ENCODE measurements around the gene CDC42EP1. TPM values are rescaled to one million over a fixed set of nuclear protein-coding genes. Genes with fewer than 3 reads are reported as not detected.

Gene CDC42EP1
- total RNA-seq, 1 experiment from 2014 or later = 12.7 TPM

- TF ChIP-seq ZSCAN18 (CRISPR knock-in tag; IDR thresholded peaks at IDR 0.05) = no peak
- no peak for TF ChIP-seq NFATC4 (CRISPR knock-in tag; IDR thresholded peaks at IDR 0.05)
- no peak for TF ChIP-seq ZBTB21 (CRISPR knock-in tag; IDR thresholded peaks at IDR 0.05; ENCODE audit: borderline replicate concordance)
- TF ChIP-seq ZNF263 (CRISPR knock-in tag; IDR thresholded peaks at IDR 0.05; ENCODE audit: low read depth) = no peak
- TF ChIP-seq, protein P1, sequence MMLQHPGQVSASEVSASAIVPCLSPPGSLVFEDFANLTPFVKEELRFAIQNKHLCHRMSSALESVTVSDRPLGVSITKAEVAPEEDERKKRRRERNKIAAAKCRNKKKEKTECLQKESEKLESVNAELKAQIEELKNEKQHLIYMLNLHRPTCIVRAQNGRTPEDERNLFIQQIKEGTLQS (CRISPR knock-in tag; conservative IDR thresholded peaks at IDR 0.05) = no peak
- no peak for TF ChIP-seq NR3C1 (CRISPR knock-in tag; conservative IDR thresholded peaks at IDR 0.05; ENCODE audit: low read depth)
- TF ChIP-seq, protein P2, sequence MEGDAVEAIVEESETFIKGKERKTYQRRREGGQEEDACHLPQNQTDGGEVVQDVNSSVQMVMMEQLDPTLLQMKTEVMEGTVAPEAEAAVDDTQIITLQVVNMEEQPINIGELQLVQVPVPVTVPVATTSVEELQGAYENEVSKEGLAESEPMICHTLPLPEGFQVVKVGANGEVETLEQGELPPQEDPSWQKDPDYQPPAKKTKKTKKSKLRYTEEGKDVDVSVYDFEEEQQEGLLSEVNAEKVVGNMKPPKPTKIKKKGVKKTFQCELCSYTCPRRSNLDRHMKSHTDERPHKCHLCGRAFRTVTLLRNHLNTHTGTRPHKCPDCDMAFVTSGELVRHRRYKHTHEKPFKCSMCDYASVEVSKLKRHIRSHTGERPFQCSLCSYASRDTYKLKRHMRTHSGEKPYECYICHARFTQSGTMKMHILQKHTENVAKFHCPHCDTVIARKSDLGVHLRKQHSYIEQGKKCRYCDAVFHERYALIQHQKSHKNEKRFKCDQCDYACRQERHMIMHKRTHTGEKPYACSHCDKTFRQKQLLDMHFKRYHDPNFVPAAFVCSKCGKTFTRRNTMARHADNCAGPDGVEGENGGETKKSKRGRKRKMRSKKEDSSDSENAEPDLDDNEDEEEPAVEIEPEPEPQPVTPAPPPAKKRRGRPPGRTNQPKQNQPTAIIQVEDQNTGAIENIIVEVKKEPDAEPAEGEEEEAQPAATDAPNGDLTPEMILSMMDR (IDR thresholded peaks at IDR 0.05) = no peak
- TF ChIP-seq, protein P3, sequence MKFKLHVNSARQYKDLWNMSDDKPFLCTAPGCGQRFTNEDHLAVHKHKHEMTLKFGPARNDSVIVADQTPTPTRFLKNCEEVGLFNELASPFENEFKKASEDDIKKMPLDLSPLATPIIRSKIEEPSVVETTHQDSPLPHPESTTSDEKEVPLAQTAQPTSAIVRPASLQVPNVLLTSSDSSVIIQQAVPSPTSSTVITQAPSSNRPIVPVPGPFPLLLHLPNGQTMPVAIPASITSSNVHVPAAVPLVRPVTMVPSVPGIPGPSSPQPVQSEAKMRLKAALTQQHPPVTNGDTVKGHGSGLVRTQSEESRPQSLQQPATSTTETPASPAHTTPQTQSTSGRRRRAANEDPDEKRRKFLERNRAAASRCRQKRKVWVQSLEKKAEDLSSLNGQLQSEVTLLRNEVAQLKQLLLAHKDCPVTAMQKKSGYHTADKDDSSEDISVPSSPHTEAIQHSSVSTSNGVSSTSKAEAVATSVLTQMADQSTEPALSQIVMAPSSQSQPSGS (CRISPR knock-in tag; IDR thresholded peaks at IDR 0.05; ENCODE audit: borderline replicate concordance, low read depth) = no peak
- no peak for TF ChIP-seq NR1H2 (CRISPR knock-in tag; IDR thresholded peaks at IDR 0.05)
- TF ChIP-seq TEAD1 (CRISPR knock-in tag; IDR thresholded peaks at IDR 0.05) = no peak
- TF ChIP-seq TP53 (CRISPR knock-in tag; IDR thresholded peaks at IDR 0.05) = no peak
These were observed 39.5 kb upstream of the CDC42EP1 start (continued) for GRCh38 chr22:37520776-37521191.

DNA sequence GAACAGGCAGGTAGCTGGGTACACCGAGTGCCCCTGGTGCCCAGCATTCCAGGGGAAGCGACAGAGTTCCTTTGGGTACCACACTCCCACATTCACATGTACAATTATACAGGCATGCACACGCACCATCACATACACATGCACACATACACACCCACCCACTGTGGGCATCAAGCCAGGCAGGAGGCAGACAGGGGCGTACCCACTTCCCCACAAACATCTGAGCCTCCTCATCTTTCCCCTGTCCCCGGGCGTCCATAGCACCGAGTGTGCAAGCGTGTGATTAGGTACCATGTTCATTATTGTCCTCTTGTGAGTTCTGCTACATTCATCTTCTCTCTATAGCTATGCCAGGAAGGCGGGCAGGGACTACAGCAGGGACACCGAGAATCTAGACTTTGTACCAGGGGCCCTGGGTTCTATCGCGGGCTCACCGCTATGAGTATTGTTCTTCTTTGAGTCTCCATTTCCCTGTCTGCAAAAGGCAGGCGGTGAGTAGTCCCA is 39.0 kb upstream of the CDC42EP1 start:
- ChIA-PET CTCF (interaction anchor here (2.2 to 5.3 kb wide), 2 partner anchors 49 to 86 kb away, joined by 12 to 32 read pairs; no protein-coding TSS in a partner anchor), POLR2A (no interaction called here)
- no peak for ATAC-seq
- H3K9me3 Mint-ChIP-seq = peaks cover 7% of the 10 kb centered on the region
- H3K36me3 Mint-ChIP-seq = peaks cover 4% of the 10 kb centered on the region
- H3K4me3 Mint-ChIP-seq = no peak overlapping the region
- DNase-seq (ENCODE audit: low spot score) = no peak
- peaks cover 11% of the 10 kb centered on the region for H3K4me1 Mint-ChIP-seq
- peaks cover 34% of the 10 kb centered on the region for H3K27me3 Mint-ChIP-seq (ENCODE audit: low read depth)
- no peak overlapping the region for H3K27ac Mint-ChIP-seq
- no peak for TF ChIP-seq ZNF416 (CRISPR knock-in tag; IDR thresholded peaks at IDR 0.05)

- Mint-ChIP-seq H3K27ac (no peak overlapping the region), H3K36me3 (no peaks in the 10 kb centered on the region), H3K4me1 (peaks cover 11% of the 10 kb centered on the region), H3K9me3 (no peaks in the 10 kb centered on the region), H3K4me3 (no peak overlapping the region), H3K27me3 (ENCODE audit: low read depth) (peaks cover 34% of the 10 kb centered on the region)
- no peak for DNase-seq (ENCODE audit: low spot score)
- ChIA-PET CTCF (interaction anchor here (1.0 to 5.3 kb wide), 3 partner anchors 10 to 50 kb away, joined by 5 to 32 read pairs (median 7); no protein-coding TSS in a partner anchor), POLR2A (no interaction called here)
- no peak for ATAC-seq
- TF ChIP-seq ERG (CRISPR knock-in tag; IDR thresholded peaks at IDR 0.05) (no peak), NFATC4 (CRISPR knock-in tag; IDR thresholded peaks at IDR 0.05) (no peak), ELF4 (CRISPR knock-in tag; IDR thresholded peaks at IDR 0.05; ENCODE audit: low read depth) (no peak), ATF1 (CRISPR knock-in tag; IDR thresholded peaks at IDR 0.05) (no peak), AR (CRISPR knock-in tag; IDR thresholded peaks at IDR 0.05) (no peak), JUN (CRISPR knock-in tag; IDR thresholded peaks at IDR 0.05) (no peak), ATF6 (CRISPR knock-in tag; IDR thresholded peaks at IDR 0.05) (no peak), GABPB1 (CRISPR knock-in tag; IDR thresholded peaks at IDR 0.05) (no peak), ZNF138 (CRISPR knock-in tag; conservative IDR thresholded peaks at IDR 0.05) (no peak), SMAD3 (CRISPR knock-in tag; IDR thresholded peaks at IDR 0.05; ENCODE audit: borderline replicate concordance) (no peak)
These were observed 37.8 kb upstream of the CDC42EP1 start for GRCh38 chr22:37522482-37522881.

All from WTC11 (cell line).